NCI-H146 treated with DMSO at 0.1 percent for 48 hours (cell line): ENCODE measurements around the gene SSR4.

ENCODE experiments used
- DNase-seq: peaks from one replicate; lab custom pipeline; 2025; ENCODE audit not compliant: unreplicated experiment; lab: John Stamatoyannopoulos, UW

Gene SSR4

GRCh38 chrX:153780678-153781427, 13.6 kb upstream of the SSR4 start, which contains the start of gene SRPK3:
Gene SRPK3 (plus strand): TSS chrX:153781041. CDS start chrX:153781087, 46 bp downstream.
- DNase-seq: no peak

- DNase-seq: no peak
Measured at GRCh38 chrX:153781428-153782047, 12.9 kb upstream of the SSR4 start.

GRCh38 chrX:153782313-153782712, 12.2 kb upstream of the SSR4 start:
- DNase-seq: peak; percentile 42

GRCh38 chrX:153782871-153783270, 11.6 kb upstream of the SSR4 start:
- no peak for DNase-seq

GRCh38 chrX:153783378-153784013, 11.0 kb upstream of the SSR4 start:
- DNase-seq: no peak

GRCh38 chrX:153784325-153784967, 10.0 kb upstream of the SSR4 start:
- no peak for DNase-seq

GRCh38 chrX:153786669-153787068, 7.8 kb upstream of the SSR4 start:
- DNase-seq: no peak

- no peak for DNase-seq
Measured at GRCh38 chrX:153789654-153790053, 4.8 kb upstream of the SSR4 start.

GRCh38 chrX:153791104-153791852, 3.2 kb upstream of the SSR4 start:
- DNase-seq: no peak

GRCh38 chrX:153792368-153792767, 2.1 kb upstream of the SSR4 start:
- no peak for DNase-seq

GRCh38 chrX:153793291-153793690, 1.2 kb upstream of the SSR4 start:
- no peak for DNase-seq

GRCh38 chrX:153794897-153795816, 689 bp downstream of the SSR4 start:
- DNase-seq: no peak

GRCh38 chrX:153797415-153798015, 3.0 kb downstream of the SSR4 start:
- DNase-seq: no peak

GRCh38 chrX:153799326-153799725, 4.9 kb downstream of the SSR4 start:
- no peak for DNase-seq

GRCh38 chrX:153800177-153800722, 5.8 kb downstream of the SSR4 start:
- no peak for DNase-seq

GRCh38 chrX:153800746-153801145, 6.3 kb downstream of the SSR4 start:
- DNase-seq: no peak

GRCh38 chrX:153801669-153802068, 7.2 kb downstream of the SSR4 start:
- no peak for DNase-seq

GRCh38 chrX:153802513-153803045, 8.1 kb downstream of the SSR4 start:
- DNase-seq: no peak
